Measurements from ENCODE around the gene ANO5.
"Not testable (repeated sequence)": the region's sequence is repeated elsewhere in the genome, so short reads cannot be mapped to it uniquely, and the experiment has no call there.

The ANO5 gene

GRCh38 chr11:22203281-22203680 is 10.4 kb downstream of the ANO5 start:
- DNase-seq (ENCODE audit: low read depth in 2 of 2), result no peak

GRCh38 chr11:22207162-22207561 is 14.3 kb downstream of the ANO5 start:
- no peak for DNase-seq (ENCODE audit: low read depth in 2 of 2)

- no peak for DNase-seq (ENCODE audit: low read depth in 2 of 2)
Measured at GRCh38 chr11:22208151-22208858, 15.4 kb downstream of the ANO5 start.

- no peak for DNase-seq (ENCODE audit: low read depth in 2 of 2)
Measured at GRCh38 chr11:22216940-22217339, 24.1 kb downstream of the ANO5 start.

- DNase-seq (ENCODE audit: low read depth in 2 of 2), result no peak
Measured at GRCh38 chr11:22221143-22221542, 28.3 kb downstream of the ANO5 start.

- no peak for DNase-seq (ENCODE audit: low read depth in 2 of 2)
Measured at GRCh38 chr11:22225190-22225589, 32.3 kb downstream of the ANO5 start.

- no peak for DNase-seq (ENCODE audit: low read depth in 2 of 2)
Measured at GRCh38 chr11:22234743-22235142, 41.9 kb downstream of the ANO5 start.

GRCh38 chr11:22244986-22245592 is 52.2 kb downstream of the ANO5 start:
- peak in 1 of 2 experiments; percentile 10 for DNase-seq (ENCODE audit: low read depth in 2 of 2)

GRCh38 chr11:22246992-22247391 is 54.1 kb downstream of the ANO5 start:
- DNase-seq (ENCODE audit: low read depth in 2 of 2), result no peak

- DNase-seq (ENCODE audit: low read depth in 2 of 2), result no peak
Measured at GRCh38 chr11:22249871-22250270, 57.0 kb downstream of the ANO5 start.

GRCh38 chr11:22256876-22257275 is 64.0 kb downstream of the ANO5 start:
- DNase-seq (ENCODE audit: low read depth in 2 of 2), result no peak

GRCh38 chr11:22263613-22264012 is 70.7 kb downstream of the ANO5 start:
- no peak for DNase-seq (ENCODE audit: low read depth in 2 of 2)

GRCh38 chr11:22268983-22269624 is 76.2 kb downstream of the ANO5 start:
- DNase-seq (ENCODE audit: low read depth in 2 of 2), result not testable (repeated sequence)

GRCh38 chr11:22273781-22274180 is 80.9 kb downstream of the ANO5 start:
- DNase-seq (ENCODE audit: low read depth in 2 of 2), result no peak

- DNase-seq (ENCODE audit: low read depth in 2 of 2), result no peak
Measured at GRCh38 chr11:22275600-22275999, 82.7 kb downstream of the ANO5 start.

GRCh38 chr11:22276535-22276934 is 83.7 kb downstream of the ANO5 start:
- no peak for DNase-seq (ENCODE audit: low read depth in 2 of 2)

- not testable (repeated sequence) for DNase-seq (ENCODE audit: low read depth in 2 of 2)
Measured at GRCh38 chr11:22284991-22285390, 92.1 kb downstream of the ANO5 start.

GRCh38 chr11:22302368-22302767 is 109.5 kb downstream of the ANO5 start:
- DNase-seq (ENCODE audit: low read depth in 2 of 2), result no peak

GRCh38 chr11:22304337-22304961 is 111.6 kb downstream of the ANO5 start:
- DNase-seq (ENCODE audit: low read depth in 2 of 2), result peak; percentile 0 to 4

GRCh38 chr11:22317656-22318055 is 124.8 kb downstream of the ANO5 start:
- no peak for DNase-seq (ENCODE audit: low read depth in 2 of 2)

- no peak for DNase-seq (ENCODE audit: low read depth in 2 of 2)
Measured at GRCh38 chr11:22331771-22332170, 138.9 kb downstream of the ANO5 start.

Measured in fibroblast of skin of left quadriceps (primary cell).